Stimulated activated CD4-positive, alpha-beta T cell treated with anti-CD3 and anti-CD28 coated beads, Interleukin-2, amount 100 ng/mL, for 48 hours (primary cell): ENCODE results near the gene SDK2.

Experiments
- DNase-seq, 2 donors: peaks; one replicate each; pipeline ENCODE4 v3.0.0-alpha.2; 2020

SDK2 gene

GRCh38 chr17:73585583-73585982 is 58.7 kb downstream of the SDK2 start:
- DNase-seq, result no peak

- DNase-seq, result no peak
These were observed 59.3 kb downstream of the SDK2 start for GRCh38 chr17:73584987-73585386.

- no peak for DNase-seq
These were observed 60.2 kb downstream of the SDK2 start for GRCh38 chr17:73584049-73584448.

- no peak for DNase-seq
These were observed 61.4 kb downstream of the SDK2 start for GRCh38 chr17:73582821-73583220.

- DNase-seq, result no peak
These were observed 61.9 kb downstream of the SDK2 start for GRCh38 chr17:73582359-73582758.

GRCh38 chr17:73581379-73581778 is 62.9 kb downstream of the SDK2 start:
- no peak for DNase-seq

- DNase-seq, result no peak
These were observed 64.1 kb downstream of the SDK2 start for GRCh38 chr17:73580073-73580710.

GRCh38 chr17:73576556-73577098 is 67.6 kb downstream of the SDK2 start:
- no peak for DNase-seq

- DNase-seq, result no peak
These were observed 68.6 kb downstream of the SDK2 start for GRCh38 chr17:73575470-73576221.

GRCh38 chr17:73571511-73572130 is 72.6 kb downstream of the SDK2 start:
- no peak for DNase-seq

- no peak for DNase-seq
These were observed 74.4 kb downstream of the SDK2 start for GRCh38 chr17:73569762-73570319.

GRCh38 chr17:73568934-73569333 is 75.3 kb downstream of the SDK2 start:
- DNase-seq, result no peak

GRCh38 chr17:73566905-73567782 is 77.1 kb downstream of the SDK2 start:
- DNase-seq, result no peak

- no peak for DNase-seq
These were observed 79.4 kb downstream of the SDK2 start for GRCh38 chr17:73564843-73565242.

GRCh38 chr17:73562896-73563295 is 81.3 kb downstream of the SDK2 start:
- no peak for DNase-seq

- no peak for DNase-seq
These were observed 83.1 kb downstream of the SDK2 start for GRCh38 chr17:73561111-73561510.

- no peak for DNase-seq
These were observed 83.6 kb downstream of the SDK2 start for GRCh38 chr17:73560661-73561060.

GRCh38 chr17:73559532-73559931 is 84.7 kb downstream of the SDK2 start:
- DNase-seq, result no peak

- DNase-seq, result no peak
These were observed 88.9 kb downstream of the SDK2 start for GRCh38 chr17:73555199-73555960.

GRCh38 chr17:73554498-73554897 is 89.7 kb downstream of the SDK2 start:
- DNase-seq, result no peak

GRCh38 chr17:73553311-73553710 is 90.9 kb downstream of the SDK2 start:
- DNase-seq, result no peak
